HEK293 (cell line): ENCODE results near the gene DENND6B.

Experiments
- CTCF ChIA-PET: fragments of 350-600 bp; formaldehyde crosslinking; extraction: SDS; loops from one replicate; lab custom pipeline; 2021; ENCODE audit warnings: antibody characterized with exemption; lab: Yijun Ruan, JAX
- POLR2A ChIA-PET: fragments of 300-600 bp; formaldehyde crosslinking; extraction: SDS; loops from one replicate; lab custom pipeline; 2020; ENCODE audit warnings: antibody characterized with exemption, inconsistent platforms; lab: Yijun Ruan, JAX
- H3K27ac ChIP-seq: fragments of 200-500 bp; sonication (Bioruptor generic); 2 replicates; pipeline ENCODE4 v1.5.1; 2014; ENCODE audit warnings: low read depth, low read length, control low read depth, inconsistent platforms; ENCODE audit errors: extremely low read depth
- H3K36me3 ChIP-seq, 2 experiments: fragments of 200-500 bp in 1 of 2; sonication (Bioruptor generic) in 1 of 2; 1 replicate in 1 of 2; 2 replicates in 1 of 2; pipeline ENCODE4 v1.5.1; 2014 to 2017; ENCODE audit warnings: inconsistent platforms in 2 of 2, low read length in 2 of 2; ENCODE audit not compliant: control insufficient read depth in 2 of 2, insufficient read depth in 1 of 2
- H3K4me1 ChIP-seq: fragments of 200-500 bp; sonication (Bioruptor generic); 2 replicates; pipeline ENCODE4 v1.5.1; 2014; ENCODE audit warnings: mild to moderate bottlenecking, low read length, inconsistent platforms; ENCODE audit not compliant: control insufficient read depth, insufficient read depth
- H3K4me3 ChIP-seq: 2 replicates; pipeline ENCODE4 v1.5.1; 2011; ENCODE audit warnings: low read depth, mild to moderate bottlenecking, control low read depth, low read length, moderate library complexity
- H3K9me3 ChIP-seq: fragments of 200-500 bp; sonication (Bioruptor generic); 2 replicates; pipeline ENCODE4 v1.5.1; 2014; ENCODE audit warnings: low read depth, low read length, inconsistent platforms; ENCODE audit not compliant: control insufficient read depth, insufficient read depth
- GLI2 ChIP-seq: fragments of 450-650 bp; formaldehyde crosslinking; IDR thresholded peaks from 2 replicates; pipeline ENCODE4; 2017; ENCODE audit warnings: missing biosample characterization, missing genetic modification characterization, low read depth, borderline replicate concordance
- GLIS2 ChIP-seq: fragments of 450-650 bp; formaldehyde crosslinking; IDR thresholded peaks from 2 replicates; pipeline ENCODE4 v1.5.1; 2016; ENCODE audit warnings: missing biosample characterization, missing genetic modification characterization
- MYNN ChIP-seq: fragments of 450-650 bp; formaldehyde crosslinking; IDR thresholded peaks from 2 replicates; pipeline ENCODE4 v1.5.1; 2016; ENCODE audit warnings: missing biosample characterization, missing genetic modification characterization, borderline replicate concordance
- ZBTB20 ChIP-seq: fragments of 450-650 bp; formaldehyde crosslinking; IDR thresholded peaks from 2 replicates; pipeline ENCODE4 v1.5.1; 2016; ENCODE audit warnings: missing biosample characterization, missing genetic modification characterization
- ZFP69B ChIP-seq: fragments of 450-650 bp; formaldehyde crosslinking; IDR thresholded peaks from 2 replicates; pipeline ENCODE4 v1.5.1; 2016; ENCODE audit warnings: missing biosample characterization, missing genetic modification characterization
- ZIC2 ChIP-seq: fragments of 450-650 bp; formaldehyde crosslinking; IDR thresholded peaks from 2 replicates; pipeline ENCODE4 v1.5.1; 2016; ENCODE audit warnings: missing biosample characterization, missing genetic modification characterization
- ZNF248 ChIP-seq: fragments of 450-650 bp; formaldehyde crosslinking; IDR thresholded peaks from 2 replicates; pipeline ENCODE4 v1.5.1; 2017; ENCODE audit warnings: missing biosample characterization, missing genetic modification characterization
- ZNF302 ChIP-seq: fragments of 450-650 bp; formaldehyde crosslinking; IDR thresholded peaks from 2 replicates; pipeline ENCODE4 v1.5.1; 2016; ENCODE audit warnings: missing biosample characterization, missing genetic modification characterization, low read depth
- ZNF324 ChIP-seq: fragments of 450-650 bp; formaldehyde crosslinking; IDR thresholded peaks from 2 replicates; pipeline ENCODE4 v1.5.1; 2016; ENCODE audit warnings: missing biosample characterization, missing genetic modification characterization
- ZNF426 ChIP-seq: fragments of 450-650 bp; formaldehyde crosslinking; IDR thresholded peaks from 2 replicates; pipeline ENCODE4 v1.5.1; 2017; ENCODE audit warnings: missing biosample characterization, missing genetic modification characterization, mild to moderate bottlenecking, inconsistent platforms, moderate library complexity
- ZNF529 ChIP-seq: fragments of 450-650 bp; formaldehyde crosslinking; IDR thresholded peaks from 2 replicates; pipeline ENCODE4 v1.5.1; 2017; ENCODE audit warnings: missing genetic modification characterization, missing biosample characterization; ENCODE audit not compliant: insufficient replicate concordance
- ZNF544 ChIP-seq: fragments of 450-650 bp; formaldehyde crosslinking; IDR thresholded peaks from 2 replicates; pipeline ENCODE4 v1.5.0; 2017; ENCODE audit warnings: missing biosample characterization, missing genetic modification characterization
- ZNF600 ChIP-seq: fragments of 450-650 bp; formaldehyde crosslinking; IDR thresholded peaks from 2 replicates; pipeline ENCODE4 v1.5.1; 2016; ENCODE audit warnings: missing biosample characterization, missing genetic modification characterization
- ZNF623 ChIP-seq: fragments of 450-650 bp; formaldehyde crosslinking; IDR thresholded peaks from 2 replicates; pipeline ENCODE4 v1.5.1; 2016; ENCODE audit warnings: missing biosample characterization, missing genetic modification characterization
- ZNF658 ChIP-seq: fragments of 450-650 bp; formaldehyde crosslinking; IDR thresholded peaks from 2 replicates; pipeline ENCODE4; 2016; ENCODE audit warnings: missing biosample characterization, missing genetic modification characterization
- ZNF76 ChIP-seq: fragments of 450-650 bp; formaldehyde crosslinking; IDR thresholded peaks from 2 replicates; pipeline ENCODE4; 2016; ENCODE audit warnings: low read depth, missing biosample characterization, missing genetic modification characterization, borderline replicate concordance
- ZNF785 ChIP-seq: fragments of 450-650 bp; formaldehyde crosslinking; IDR thresholded peaks from 2 replicates; pipeline ENCODE4 v1.5.1; 2016; ENCODE audit warnings: missing biosample characterization, missing genetic modification characterization
- ZSCAN16 ChIP-seq: fragments of 450-650 bp; formaldehyde crosslinking; IDR thresholded peaks from 2 replicates; pipeline ENCODE4 v1.5.1; 2016; ENCODE audit warnings: missing biosample characterization, missing genetic modification characterization
- TF ChIP-seq, protein P1 (sequence below): fragments of 450-650 bp; formaldehyde crosslinking; IDR thresholded peaks from 2 replicates; pipeline ENCODE4 v1.5.1; 2016; ENCODE audit warnings: missing biosample characterization, missing genetic modification characterization
- TF ChIP-seq, protein P2 (sequence below): fragments of 450-650 bp; formaldehyde crosslinking; IDR thresholded peaks from 2 replicates; pipeline ENCODE4; 2016; ENCODE audit warnings: missing biosample characterization, missing genetic modification characterization
- TF ChIP-seq, protein P3 (sequence below): sonication (generic); formaldehyde crosslinking; IDR thresholded peaks from 2 replicates; pipeline ENCODE4 v1.8.1; 2022; ENCODE audit warnings: mild to moderate bottlenecking, moderate library complexity, missing genetic modification reagents
- TF ChIP-seq, protein P4 (sequence below): fragments of 450-650 bp; formaldehyde crosslinking; IDR thresholded peaks from 2 replicates; pipeline ENCODE4 v1.5.1; 2016; ENCODE audit warnings: missing biosample characterization, missing genetic modification characterization
- TF ChIP-seq, protein P5 (sequence below): fragments of 450-650 bp; formaldehyde crosslinking; IDR thresholded peaks from 2 replicates; pipeline ENCODE4 v1.5.1; 2016; ENCODE audit warnings: missing biosample characterization, missing genetic modification characterization

The DENND6B gene

DNA sequence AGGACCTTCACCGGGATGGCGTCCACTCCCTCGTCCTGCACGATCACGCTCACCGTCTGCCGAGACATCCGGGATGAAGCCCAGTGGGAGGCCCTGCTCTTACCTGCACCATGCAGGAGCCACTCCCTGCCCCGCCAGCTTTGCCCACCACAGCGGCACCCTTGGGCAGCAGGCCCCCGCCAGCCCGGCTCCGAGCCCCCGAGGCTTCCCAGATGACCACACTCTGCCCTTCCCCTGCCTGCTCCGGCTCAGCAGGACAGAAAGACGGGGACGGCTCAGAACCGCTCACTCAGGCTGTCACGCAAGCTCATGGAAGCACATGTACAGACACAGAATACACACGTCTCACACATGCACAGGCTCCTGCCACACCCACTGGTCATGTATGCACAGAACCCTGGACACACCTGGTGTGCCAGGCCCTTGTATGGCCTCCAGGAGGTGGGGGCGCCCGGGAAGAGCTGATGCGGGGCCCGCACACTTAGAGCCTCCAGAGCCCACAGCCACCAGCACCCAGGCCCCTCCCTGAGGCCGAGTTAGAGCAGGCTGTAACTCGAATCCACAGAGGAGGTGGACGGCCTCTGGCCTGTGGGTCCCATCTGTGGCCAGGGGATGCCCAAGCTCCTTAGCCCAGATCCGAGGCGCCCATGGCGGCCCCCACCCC is 47.7 kb downstream of the DENND6B start:
- no peak overlapping the region for H3K27ac ChIP-seq
- H3K4me1 ChIP-seq = no peaks in the 10 kb centered on the region
- no peak overlapping the region for H3K4me3 ChIP-seq
- no peaks in the 10 kb centered on the region for H3K9me3 ChIP-seq
- CTCF ChIA-PET = interaction anchor here (0.5 to 1.6 kb wide), 2 partner anchors 47 to 468 kb away, joined by 3 to 8 read pairs; no protein-coding TSS in a partner anchor
- POLR2A ChIA-PET = interaction anchor here (0.9 to 1.0 kb wide), 2 partner anchors 27 to 29 kb away, joined by 3 to 4 read pairs; no protein-coding TSS in a partner anchor
- TF ChIP-seq ZSCAN16 (tag by site-specific recombination) (no peak), MYNN (tag by site-specific recombination) (no peak), ZNF600 (tag by site-specific recombination) (peak; percentile 51), ZFP69B (tag by site-specific recombination) (peak; percentile 67; the same call in 1 of the 2 replicates), ZNF529 (tag by site-specific recombination) (no peak), ZBTB20 (tag by site-specific recombination) (no peak), ZNF426 (no peak), ZNF248 (tag by site-specific recombination) (no peak)
- TF ChIP-seq, protein P1, sequence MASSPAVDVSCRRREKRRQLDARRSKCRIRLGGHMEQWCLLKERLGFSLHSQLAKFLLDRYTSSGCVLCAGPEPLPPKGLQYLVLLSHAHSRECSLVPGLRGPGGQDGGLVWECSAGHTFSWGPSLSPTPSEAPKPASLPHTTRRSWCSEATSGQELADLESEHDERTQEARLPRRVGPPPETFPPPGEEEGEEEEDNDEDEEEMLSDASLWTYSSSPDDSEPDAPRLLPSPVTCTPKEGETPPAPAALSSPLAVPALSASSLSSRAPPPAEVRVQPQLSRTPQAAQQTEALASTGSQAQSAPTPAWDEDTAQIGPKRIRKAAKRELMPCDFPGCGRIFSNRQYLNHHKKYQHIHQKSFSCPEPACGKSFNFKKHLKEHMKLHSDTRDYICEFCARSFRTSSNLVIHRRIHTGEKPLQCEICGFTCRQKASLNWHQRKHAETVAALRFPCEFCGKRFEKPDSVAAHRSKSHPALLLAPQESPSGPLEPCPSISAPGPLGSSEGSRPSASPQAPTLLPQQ (tag by site-specific recombination) = peak; percentile 60
- TF ChIP-seq, protein P2, sequence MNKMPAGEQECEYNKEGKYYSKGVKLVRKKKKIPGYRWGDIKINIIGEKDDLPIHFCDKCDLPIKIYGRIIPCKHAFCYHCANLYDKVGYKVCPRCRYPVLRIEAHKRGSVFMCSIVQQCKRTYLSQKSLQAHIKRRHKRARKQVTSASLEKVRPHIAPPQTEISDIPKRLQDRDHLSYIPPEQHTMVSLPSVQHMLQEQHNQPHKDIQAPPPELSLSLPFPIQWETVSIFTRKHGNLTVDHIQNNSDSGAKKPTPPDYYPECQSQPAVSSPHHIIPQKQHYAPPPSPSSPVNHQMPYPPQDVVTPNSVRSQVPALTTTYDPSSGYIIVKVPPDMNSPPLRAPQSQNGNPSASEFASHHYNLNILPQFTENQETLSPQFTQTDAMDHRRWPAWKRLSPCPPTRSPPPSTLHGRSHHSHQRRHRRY (tag by site-specific recombination) = no peak
- TF ChIP-seq, protein P3, sequence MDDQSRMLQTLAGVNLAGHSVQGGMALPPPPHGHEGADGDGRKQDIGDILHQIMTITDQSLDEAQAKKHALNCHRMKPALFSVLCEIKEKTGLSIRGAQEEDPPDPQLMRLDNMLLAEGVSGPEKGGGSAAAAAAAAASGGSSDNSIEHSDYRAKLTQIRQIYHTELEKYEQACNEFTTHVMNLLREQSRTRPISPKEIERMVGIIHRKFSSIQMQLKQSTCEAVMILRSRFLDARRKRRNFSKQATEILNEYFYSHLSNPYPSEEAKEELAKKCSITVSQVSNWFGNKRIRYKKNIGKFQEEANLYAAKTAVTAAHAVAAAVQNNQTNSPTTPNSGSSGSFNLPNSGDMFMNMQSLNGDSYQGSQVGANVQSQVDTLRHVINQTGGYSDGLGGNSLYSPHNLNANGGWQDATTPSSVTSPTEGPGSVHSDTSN (CRISPR knock-in tag) = no peak
- H3K36me3 ChIP-seq = peaks cover 0 to 94% of the 10 kb centered on the region in 2 experiments; a peak in 2 of 3 replicates

DNA sequence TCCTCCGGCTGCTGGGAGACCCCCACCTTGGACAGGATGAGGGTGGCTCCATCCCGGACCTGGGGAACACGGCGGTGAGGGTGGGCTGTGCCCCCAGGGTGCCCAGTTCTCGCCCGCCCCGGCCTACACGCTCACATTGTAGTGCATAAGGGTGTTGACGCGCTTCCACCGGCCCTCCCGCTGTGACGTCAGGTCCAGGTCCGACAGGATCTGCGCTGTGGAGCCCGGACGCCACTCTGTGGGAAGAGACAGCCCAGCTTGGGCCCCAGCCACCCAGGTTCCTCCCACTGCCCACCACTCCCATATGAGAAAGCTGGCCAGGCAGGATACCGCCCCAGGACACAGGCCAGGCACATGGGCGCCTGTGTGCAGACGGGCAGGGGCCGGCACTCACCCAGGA is 48.4 kb downstream of the DENND6B start:
- no peak overlapping the region for H3K4me3 ChIP-seq
- H3K27ac ChIP-seq = no peak overlapping the region
- no peaks in the 10 kb centered on the region for H3K9me3 ChIP-seq
- POLR2A ChIA-PET = no interaction called here
- H3K36me3 ChIP-seq = peaks cover 0 to 91% of the 10 kb centered on the region in 2 experiments; a peak in 2 of 3 replicates
- no peaks in the 10 kb centered on the region for H3K4me1 ChIP-seq
- TF ChIP-seq, protein P4, sequence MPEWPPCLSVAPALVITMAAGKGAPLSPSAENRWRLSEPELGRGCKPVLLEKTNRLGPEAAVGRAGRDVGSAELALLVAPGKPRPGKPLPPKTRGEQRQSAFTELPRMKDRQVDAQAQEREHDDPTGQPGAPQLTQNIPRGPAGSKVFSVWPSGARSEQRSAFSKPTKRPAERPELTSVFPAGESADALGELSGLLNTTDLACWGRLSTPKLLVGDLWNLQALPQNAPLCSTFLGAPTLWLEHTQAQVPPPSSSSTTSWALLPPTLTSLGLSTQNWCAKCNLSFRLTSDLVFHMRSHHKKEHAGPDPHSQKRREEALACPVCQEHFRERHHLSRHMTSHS (tag by site-specific recombination) = no peak
- TF ChIP-seq ZNF544 (tag by site-specific recombination) (no peak), ZNF302 (no peak), ZNF658 (tag by site-specific recombination) (no peak), GLI2 (no peak), ZNF623 (tag by site-specific recombination) (no peak), ZNF324 (tag by site-specific recombination) (no peak), ZNF76 (tag by site-specific recombination) (no peak), ZSCAN16 (tag by site-specific recombination) (no peak), GLIS2 (tag by site-specific recombination) (no peak), ZNF785 (tag by site-specific recombination) (no peak), ZIC2 (no peak)
- TF ChIP-seq, protein P5, sequence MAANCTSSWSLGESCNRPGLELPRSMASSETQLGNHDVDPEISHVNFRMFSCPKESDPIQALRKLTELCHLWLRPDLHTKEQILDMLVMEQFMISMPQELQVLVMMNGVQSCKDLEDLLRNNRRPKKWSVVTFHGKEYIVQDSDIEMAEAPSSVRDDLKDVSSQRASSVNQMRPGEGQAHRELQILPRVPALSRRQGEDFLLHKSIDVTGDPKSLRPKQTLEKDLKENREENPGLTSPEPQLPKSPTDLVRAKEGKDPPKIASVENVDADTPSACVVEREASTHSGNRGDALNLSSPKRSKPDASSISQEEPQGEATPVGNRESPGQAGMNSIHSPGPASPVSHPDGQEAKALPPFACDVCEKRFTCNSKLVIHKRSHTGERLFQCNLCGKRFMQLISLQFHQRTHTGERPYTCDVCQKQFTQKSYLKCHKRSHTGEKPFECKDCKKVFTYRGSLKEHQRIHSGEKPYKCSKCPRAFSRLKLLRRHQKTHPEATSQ = no peak
- TF ChIP-seq, all 188 proteins: peak for 0
- CTCF ChIA-PET = interaction anchor here (0.6 to 1.6 kb wide), 2 partner anchors 39 to 48 kb away, joined by 4 to 8 read pairs; no protein-coding TSS in a partner anchor
